Activated T-cell treated with anti-CD3 and anti-CD28 coated beads, Interleukin-2, amount 50 U/mL, for 4 hours (primary cell): ENCODE measurements around the gene TNS2. TPM values are rescaled to one million over a fixed set of nuclear protein-coding genes. Genes with fewer than 3 reads are reported as not detected.

Experiments
- ATAC-seq, 2 donors: fragments of 200-7000 bp; cut with Tn5 transposase; one replicate each; pipeline ENCODE4 v1.10.0; 2021
- DNase-seq: peaks from one replicate; pipeline ENCODE4 v3.0.0-alpha.2; 2020
- H3K27me3 Mint-ChIP-seq: one replicate; pipeline ENCODE4 v1.8.0; 2021; ENCODE audit warnings: low read depth, mixed read lengths
- H3K36me3 Mint-ChIP-seq: one replicate; pipeline ENCODE4 v1.8.0; 2022; ENCODE audit warnings: mixed read lengths; ENCODE audit not compliant: insufficient read depth
- H3K4me1 Mint-ChIP-seq: one replicate; pipeline ENCODE4 v1.8.0; 2021; ENCODE audit warnings: low read depth, mixed read lengths
- H3K4me3 Mint-ChIP-seq: one replicate; pipeline ENCODE4 v1.8.0; 2021; ENCODE audit warnings: mild to moderate bottlenecking, moderate library complexity, mixed read lengths
- H3K9me3 Mint-ChIP-seq: one replicate; pipeline ENCODE4 v1.8.0; 2021; ENCODE audit warnings: mixed read lengths
- total RNA-seq, 3 donors: library from RNA; stranded (reverse); gene quantifications; one replicate each; pipeline ENCODE4 v1.2.1, GENCODE V29; 2021

The TNS2 gene
- total RNA-seq, 3 donors from 2014 or later: 0.87 to 2.5 (median 2.1) TPM

GRCh38 chr12:53067074-53067992, 17.5 kb downstream of the TNS2 start:
- Mint-ChIP-seq H3K36me3 (peaks cover 24% of the 10 kb centered on the region), H3K4me1 (peaks cover 7% of the 10 kb centered on the region), H3K27me3 (no peaks in the 10 kb centered on the region), H3K4me3 (no peak overlapping the region), H3K9me3 (no peaks in the 10 kb centered on the region)
- peak in 1 of 2 donors; percentile 19 for ATAC-seq
- no peak for DNase-seq

- Mint-ChIP-seq H3K4me3 (no peak overlapping the region), H3K9me3 (no peaks in the 10 kb centered on the region), H3K4me1 (peaks cover 10% of the 10 kb centered on the region), H3K27me3 (no peaks in the 10 kb centered on the region), H3K36me3 (peaks cover 25% of the 10 kb centered on the region)
- DNase-seq: no peak
- ATAC-seq: no peak
Observed at GRCh38 chr12:53067993-53068770, 18.3 kb downstream of the TNS2 start.

GRCh38 chr12:53068811-53069585, 19.1 kb downstream of the TNS2 start:
- Mint-ChIP-seq H3K36me3 (peaks cover 25% of the 10 kb centered on the region), H3K4me3 (no peak overlapping the region), H3K27me3 (no peaks in the 10 kb centered on the region), H3K9me3 (no peaks in the 10 kb centered on the region), H3K4me1 (peaks cover 10% of the 10 kb centered on the region)
- ATAC-seq (no peak), DNase-seq (no peak)

- peaks cover 32% of the 10 kb centered on the region for H3K36me3 Mint-ChIP-seq
- ATAC-seq (no peak), DNase-seq (no peak)
- no peak overlapping the region for H3K4me3 Mint-ChIP-seq
- H3K27me3 Mint-ChIP-seq: no peaks in the 10 kb centered on the region
- H3K9me3 Mint-ChIP-seq: no peaks in the 10 kb centered on the region
- H3K4me1 Mint-ChIP-seq: peaks cover 18% of the 10 kb centered on the region
Observed at GRCh38 chr12:53069621-53070410, 20.0 kb downstream of the TNS2 start.

- DNase-seq: no peak
- Mint-ChIP-seq H3K27me3 (no peaks in the 10 kb centered on the region), H3K4me3 (no peak overlapping the region), H3K4me1 (peaks cover 19% of the 10 kb centered on the region), H3K9me3 (no peaks in the 10 kb centered on the region), H3K36me3 (peaks cover 34% of the 10 kb centered on the region)
- ATAC-seq: no peak
Observed at GRCh38 chr12:53070877-53071492, 21.1 kb downstream of the TNS2 start.

- Mint-ChIP-seq H3K27me3 (no peaks in the 10 kb centered on the region), H3K4me1 (peaks cover 19% of the 10 kb centered on the region)
- no peak for ATAC-seq
Observed at GRCh38 chr12:53071591-53072551, 22.0 kb downstream of the TNS2 start.

GRCh38 chr12:53073881-53074280, 24.0 kb downstream of the TNS2 start:
- H3K4me3 Mint-ChIP-seq: no peak overlapping the region
- H3K4me1 Mint-ChIP-seq: peaks cover 36% of the 10 kb centered on the region
- DNase-seq (no peak), ATAC-seq (no peak)
- no peaks in the 10 kb centered on the region for H3K27me3 Mint-ChIP-seq
- no peaks in the 10 kb centered on the region for H3K9me3 Mint-ChIP-seq
- peaks cover 38% of the 10 kb centered on the region for H3K36me3 Mint-ChIP-seq

More at GRCh38 chr12:53071591-53072551, 22.0 kb downstream of the TNS2 start:
- Mint-ChIP-seq H3K36me3 (peaks cover 40% of the 10 kb centered on the region), H3K9me3 (no peaks in the 10 kb centered on the region), H3K4me3 (no peak overlapping the region)
- no peak for DNase-seq

- H3K36me3 Mint-ChIP-seq: peaks cover 38% of the 10 kb centered on the region
- H3K9me3 Mint-ChIP-seq: no peaks in the 10 kb centered on the region
- DNase-seq: no peak
- H3K4me1 Mint-ChIP-seq: peaks cover 39% of the 10 kb centered on the region
- ATAC-seq: no peak
- no peak overlapping the region for H3K4me3 Mint-ChIP-seq
- H3K27me3 Mint-ChIP-seq: no peaks in the 10 kb centered on the region
Observed at GRCh38 chr12:53074283-53074998, 24.6 kb downstream of the TNS2 start.

- DNase-seq (no peak), ATAC-seq (no peak)
- Mint-ChIP-seq H3K4me3 (no peak overlapping the region), H3K36me3 (peaks cover 38% of the 10 kb centered on the region), H3K9me3 (no peaks in the 10 kb centered on the region), H3K27me3 (no peaks in the 10 kb centered on the region), H3K4me1 (peaks cover 43% of the 10 kb centered on the region)
Observed at GRCh38 chr12:53074999-53075370, 25.1 kb downstream of the TNS2 start.

- H3K27me3 Mint-ChIP-seq: no peaks in the 10 kb centered on the region
- H3K4me3 Mint-ChIP-seq: peak overlapping the region; percentile 41
- peaks cover 51% of the 10 kb centered on the region for H3K4me1 Mint-ChIP-seq
- ATAC-seq (no peak), DNase-seq (no peak)
- no peaks in the 10 kb centered on the region for H3K9me3 Mint-ChIP-seq
- H3K36me3 Mint-ChIP-seq: peaks cover 34% of the 10 kb centered on the region
Observed at GRCh38 chr12:53076461-53076860, 26.6 kb downstream of the TNS2 start.

GRCh38 chr12:53077030-53077429, 27.2 kb downstream of the TNS2 start:
- Mint-ChIP-seq H3K4me3 (peak overlapping the region; percentile 89), H3K9me3 (no peaks in the 10 kb centered on the region), H3K36me3 (peaks cover 30% of the 10 kb centered on the region), H3K4me1 (peaks cover 50% of the 10 kb centered on the region), H3K27me3 (no peaks in the 10 kb centered on the region)
- DNase-seq (no peak), ATAC-seq (no peak)
